ENCODE results near the gene CAP1.

CAP1 gene

GRCh38 chr1:40102896-40103295 is 62.4 kb downstream of the CAP1 start:
- Histone ChIP-seq H3K36me3 (ENCODE audit: insufficient read depth, low read length) (no peaks in the 10 kb centered on the region; the same call in 1 of the 2 replicates), H2AFZ (ENCODE audit: low read length) (no peak overlapping the region), H3K27ac (ENCODE audit: low read depth, low read length, poor library complexity, severe bottlenecking) (no peak overlapping the region), H3K9me3 (ENCODE audit: low read length) (peaks cover 11% of the 10 kb centered on the region; the same call in 1 of the 2 replicates), H3K9ac (ENCODE audit: low read length) (no peak overlapping the region), H3K79me2 (ENCODE audit: insufficient read depth, low read length) (no peaks in the 10 kb centered on the region), H4K20me1 (ENCODE audit: insufficient read depth, low read length) (no peaks in the 10 kb centered on the region), H3K4me2 (ENCODE audit: low read length) (no peak overlapping the region), H3K9me2 (ENCODE audit: low read depth, low read length) (no peaks in the 10 kb centered on the region), H3K4me3 (ENCODE audit: low read depth, low read length, poor library complexity, severe bottlenecking) (no peak overlapping the region), H3K27me3 (ENCODE audit: insufficient read depth, low read length) (peaks cover 5% of the 10 kb centered on the region; the same call in 1 of the 2 replicates), H3K4me1 (ENCODE audit: insufficient read depth, low read length, severe bottlenecking) (peaks cover under 1% of the 10 kb centered on the region), H3F3A (ENCODE audit: insufficient read depth, low read length) (no peaks in the 10 kb centered on the region)
- TF ChIP-seq EZH2 (IDR thresholded peaks at IDR 0.05; ENCODE audit: borderline replicate concordance, low read length) (no peak), CTCF (IDR thresholded peaks at IDR 0.05; ENCODE audit: low read length) (no peak)

- no peak for TF ChIP-seq CTCF (IDR thresholded peaks at IDR 0.05; ENCODE audit: low read length)
- no peak for TF ChIP-seq EZH2 (IDR thresholded peaks at IDR 0.05; ENCODE audit: borderline replicate concordance, low read length)
- Histone ChIP-seq H3K9me2 (ENCODE audit: low read depth, low read length) (no peaks in the 10 kb centered on the region), H3K36me3 (ENCODE audit: insufficient read depth, low read length) (no peaks in the 10 kb centered on the region; the same call in 1 of the 2 replicates), H3K79me2 (ENCODE audit: insufficient read depth, low read length) (no peaks in the 10 kb centered on the region), H4K20me1 (ENCODE audit: insufficient read depth, low read length) (no peaks in the 10 kb centered on the region), H2AFZ (ENCODE audit: low read length) (no peak overlapping the region), H3K4me3 (ENCODE audit: low read depth, low read length, poor library complexity, severe bottlenecking) (no peak overlapping the region), H3K9me3 (ENCODE audit: low read length) (peaks cover 11% of the 10 kb centered on the region; the same call in 1 of the 2 replicates), H3K9ac (ENCODE audit: low read length) (no peak overlapping the region), H3K27ac (ENCODE audit: low read depth, low read length, poor library complexity, severe bottlenecking) (no peak overlapping the region), H3K4me1 (ENCODE audit: insufficient read depth, low read length, severe bottlenecking) (no peaks in the 10 kb centered on the region), H3K4me2 (ENCODE audit: low read length) (no peak overlapping the region), H3K27me3 (ENCODE audit: insufficient read depth, low read length) (peaks cover 5% of the 10 kb centered on the region; the same call in 1 of the 2 replicates), H3F3A (ENCODE audit: insufficient read depth, low read length) (no peaks in the 10 kb centered on the region)
These were observed 64.5 kb downstream of the CAP1 start for GRCh38 chr1:40105028-40105427.

- Histone ChIP-seq H2AFZ (ENCODE audit: low read length) (no peak overlapping the region), H3F3A (ENCODE audit: insufficient read depth, low read length) (no peaks in the 10 kb centered on the region), H3K36me3 (ENCODE audit: insufficient read depth, low read length) (no peaks in the 10 kb centered on the region; the same call in 1 of the 2 replicates), H3K4me2 (ENCODE audit: low read length) (no peak overlapping the region), H3K79me2 (ENCODE audit: insufficient read depth, low read length) (no peaks in the 10 kb centered on the region), H4K20me1 (ENCODE audit: insufficient read depth, low read length) (no peaks in the 10 kb centered on the region), H3K27ac (ENCODE audit: low read depth, low read length, poor library complexity, severe bottlenecking) (no peak overlapping the region), H3K9me2 (ENCODE audit: low read depth, low read length) (no peaks in the 10 kb centered on the region), H3K27me3 (ENCODE audit: insufficient read depth, low read length) (no peaks in the 10 kb centered on the region; the same call in 1 of the 2 replicates), H3K9ac (ENCODE audit: low read length) (no peak overlapping the region), H3K4me1 (ENCODE audit: insufficient read depth, low read length, severe bottlenecking) (no peaks in the 10 kb centered on the region), H3K9me3 (ENCODE audit: low read length) (peaks cover 6% of the 10 kb centered on the region; the same call in 1 of the 2 replicates), H3K4me3 (ENCODE audit: low read depth, low read length, poor library complexity, severe bottlenecking) (no peak overlapping the region)
- TF ChIP-seq CTCF (IDR thresholded peaks at IDR 0.05; ENCODE audit: low read length) (no peak), EZH2 (IDR thresholded peaks at IDR 0.05; ENCODE audit: borderline replicate concordance, low read length) (no peak)
These were observed 66.9 kb downstream of the CAP1 start for GRCh38 chr1:40107290-40107959.
